Coronary artery (tissue), 2 donors: Measurements from ENCODE around the gene RAB28.

ENCODE experiments used
- DNase-seq: peaks from one replicate; pipeline ENCODE4 v3.0.0-alpha.2; 2017; ENCODE audit warnings: low spot score
- H3K27ac ChIP-seq, 2 donors: fragments of 200-600 bp; sonication (generic); one replicate each; pipeline ENCODE4 v1.5.1; 2016 to 2019
- H3K4me3 ChIP-seq: fragments of 200-600 bp; sonication (generic); 2 replicates; pipeline ENCODE4 v1.5.1; 2016; ENCODE audit warnings: mild to moderate bottlenecking, moderate library complexity
- CTCF ChIP-seq: fragments of 200-600 bp; sonication (generic); IDR thresholded peaks from one replicate; pipeline ENCODE4 v1.5.1; 2019; ENCODE audit warnings: antibody characterized with exemption

The RAB28 gene

GRCh38 chr4:13504374-13504773, 20.2 kb upstream of the RAB28 start:
- TF ChIP-seq CTCF: no peak
- H3K27ac ChIP-seq: no peak overlapping the region

GRCh38 chr4:13498469-13498868, 14.3 kb upstream of the RAB28 start:
- DNase-seq: no peak
- no peak overlapping the region for H3K27ac ChIP-seq
- H3K4me3 ChIP-seq: no peak overlapping the region
- TF ChIP-seq CTCF: no peak

More at GRCh38 chr4:13504374-13504773, 20.2 kb upstream of the RAB28 start:
- H3K4me3 ChIP-seq: no peak overlapping the region
- no peak for DNase-seq

GRCh38 chr4:13496605-13497004, 12.5 kb upstream of the RAB28 start:
- no peak for DNase-seq
- no peak overlapping the region for H3K27ac ChIP-seq
- H3K4me3 ChIP-seq: no peak overlapping the region
- TF ChIP-seq CTCF: no peak

- no peak overlapping the region for H3K4me3 ChIP-seq
- no peak overlapping the region for H3K27ac ChIP-seq
- no peak for DNase-seq
- no peak for TF ChIP-seq CTCF
These were observed 11.6 kb upstream of the RAB28 start for GRCh38 chr4:13495753-13496152.

- H3K4me3 ChIP-seq: no peak overlapping the region
- no peak for TF ChIP-seq CTCF
These were observed 9.7 kb upstream of the RAB28 start for GRCh38 chr4:13493793-13494192.

GRCh38 chr4:13492747-13493146, 8.6 kb upstream of the RAB28 start:
- no peak for DNase-seq
- H3K4me3 ChIP-seq: no peak overlapping the region

More at GRCh38 chr4:13493793-13494192, 9.7 kb upstream of the RAB28 start:
- H3K27ac ChIP-seq: no peak overlapping the region
- no peak for DNase-seq

More at GRCh38 chr4:13492747-13493146, 8.6 kb upstream of the RAB28 start:
- no peak for TF ChIP-seq CTCF
- H3K27ac ChIP-seq: no peak overlapping the region
